Dedifferentiated amniotic fluid mesenchymal stem cell (primary cell): ENCODE measurements around the gene ST6GALNAC1.

Experiments used
- DNase-seq: peaks from one replicate; pipeline ENCODE4 v3.0.0-alpha.2; 2016; ENCODE audit errors: extremely low spot score

The ST6GALNAC1 gene

DNA sequence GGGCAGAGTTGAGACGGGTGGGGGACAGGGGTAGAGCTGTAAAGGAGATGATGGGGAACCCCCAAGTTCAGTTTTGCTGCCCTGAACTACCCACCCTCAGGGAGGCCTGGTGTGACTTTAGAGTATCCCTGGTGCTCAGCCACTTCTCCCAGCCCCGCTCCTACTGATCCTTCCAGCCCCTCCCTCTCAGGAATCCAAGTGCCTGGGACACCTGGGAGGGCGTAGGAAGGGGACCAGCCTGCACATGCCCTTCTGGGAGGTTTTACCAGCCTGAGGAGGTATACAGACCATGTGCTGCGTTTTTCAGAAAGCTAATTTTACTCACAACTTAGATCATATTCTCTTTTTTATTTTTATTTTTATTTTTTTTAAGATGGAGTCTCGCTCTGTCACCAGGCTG is 62.0 kb downstream of the ST6GALNAC1 start:
- no peak for DNase-seq

DNA sequence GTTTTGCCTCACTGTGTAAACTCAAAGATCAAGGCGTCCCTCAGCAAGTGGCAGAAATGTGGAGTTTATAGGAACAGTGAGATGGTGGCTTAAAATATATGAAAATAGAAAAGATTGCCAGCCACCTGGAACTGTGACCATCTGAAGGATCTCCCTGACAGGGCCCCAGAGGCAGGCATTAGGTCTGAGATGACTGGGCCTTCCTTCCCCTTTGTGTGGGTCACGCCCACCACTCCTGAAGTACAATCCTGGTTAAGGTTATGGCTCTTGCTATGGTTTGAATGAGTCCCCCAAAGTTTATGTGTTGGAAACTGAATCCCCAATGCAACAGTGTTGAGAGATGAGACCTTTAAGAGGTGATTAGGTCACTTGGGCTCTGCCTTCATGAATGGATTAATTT is 64.3 kb downstream of the ST6GALNAC1 start:
- DNase-seq = no peak

DNA sequence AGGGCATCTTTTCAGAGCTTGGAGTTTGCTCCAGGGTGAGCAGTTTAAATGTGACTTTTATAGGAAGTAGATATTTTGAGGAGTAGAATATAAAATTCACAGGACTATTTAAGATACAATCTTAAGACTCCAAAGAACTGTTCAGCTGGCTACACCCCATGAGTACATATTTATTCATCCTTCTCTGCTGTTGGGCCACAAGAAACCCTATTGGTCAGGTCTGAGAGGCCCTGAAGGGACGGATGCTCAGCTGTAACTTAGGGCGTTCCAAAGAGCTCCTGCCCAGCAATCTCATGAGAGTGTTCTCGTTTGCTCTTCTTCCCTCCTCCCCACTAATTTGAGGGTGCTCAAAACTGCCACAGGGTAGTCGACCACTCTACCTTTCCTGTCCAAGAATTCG is 65.2 kb downstream of the ST6GALNAC1 start:
- DNase-seq = peak; percentile 35

DNA sequence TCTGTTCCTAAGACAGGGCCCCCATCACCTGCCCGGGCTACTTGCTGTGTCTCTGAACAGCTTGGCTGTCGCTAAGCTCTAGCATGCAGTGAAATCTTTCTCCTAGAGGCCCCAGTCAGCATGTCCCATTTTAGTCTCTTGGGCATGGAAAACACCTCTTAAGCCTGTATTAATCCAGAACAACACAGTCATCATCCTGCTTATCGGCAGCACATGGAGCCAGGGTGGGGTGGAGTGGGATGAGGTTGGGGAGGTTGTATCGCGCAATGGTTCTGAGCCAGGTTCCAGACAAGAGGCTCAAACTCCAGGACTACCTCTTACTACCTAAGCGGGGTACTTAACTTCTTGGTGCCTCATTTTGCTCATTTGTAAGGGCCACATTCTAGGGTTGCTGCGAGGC is 65.7 kb downstream of the ST6GALNAC1 start:
- DNase-seq = no peak

DNA sequence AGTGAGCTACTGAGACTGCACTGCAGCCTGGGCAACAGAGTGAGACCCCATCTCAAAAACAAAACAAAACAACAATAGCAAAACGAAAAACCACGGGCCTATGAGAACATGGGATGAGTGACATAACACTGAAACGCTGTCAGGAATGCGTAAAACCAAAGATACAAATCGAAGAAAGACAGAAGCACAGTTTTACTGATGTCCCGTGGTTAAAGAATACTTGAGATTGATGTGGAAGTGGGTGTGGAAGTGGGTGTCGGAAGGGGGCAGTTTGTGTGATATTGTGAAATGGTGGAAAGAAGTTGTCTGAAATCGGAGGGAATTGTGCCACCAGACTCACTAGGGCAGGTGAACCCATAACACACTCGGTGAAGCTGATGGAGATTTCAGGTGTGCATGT is 67.4 kb downstream of the ST6GALNAC1 start:
- no peak for DNase-seq

DNA sequence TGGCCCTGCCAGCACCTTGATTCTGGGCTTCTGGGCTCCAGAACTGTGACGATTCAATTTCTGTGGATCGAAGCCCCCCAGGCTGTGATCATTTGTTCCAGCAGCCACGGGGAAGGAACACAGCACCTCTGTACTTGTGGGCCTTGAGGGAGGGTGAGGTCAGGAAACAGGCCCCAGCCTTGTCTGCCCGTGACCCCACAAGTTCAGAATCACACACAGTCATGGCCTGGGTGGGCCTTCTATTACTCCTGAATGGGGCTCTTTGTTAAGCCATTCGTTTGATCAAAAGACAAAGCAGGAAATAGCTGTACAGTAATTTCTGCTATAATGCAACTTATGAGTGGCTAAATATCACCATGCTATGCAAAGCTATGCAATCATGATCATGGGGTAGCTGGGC is 68.0 kb downstream of the ST6GALNAC1 start:
- DNase-seq = no peak
